GM12872 (cell line): Measurements from ENCODE around the gene CASTOR2.

Experiments
- TF ChIP-seq, protein P1 (sequence below): IDR thresholded peaks from 3 replicates; pipeline ENCODE4 v1.5.1; 2011; ENCODE audit warnings: low read depth, mild to moderate bottlenecking, low read length, moderate library complexity; ENCODE audit not compliant: insufficient read depth

Gene CASTOR2

DNA sequence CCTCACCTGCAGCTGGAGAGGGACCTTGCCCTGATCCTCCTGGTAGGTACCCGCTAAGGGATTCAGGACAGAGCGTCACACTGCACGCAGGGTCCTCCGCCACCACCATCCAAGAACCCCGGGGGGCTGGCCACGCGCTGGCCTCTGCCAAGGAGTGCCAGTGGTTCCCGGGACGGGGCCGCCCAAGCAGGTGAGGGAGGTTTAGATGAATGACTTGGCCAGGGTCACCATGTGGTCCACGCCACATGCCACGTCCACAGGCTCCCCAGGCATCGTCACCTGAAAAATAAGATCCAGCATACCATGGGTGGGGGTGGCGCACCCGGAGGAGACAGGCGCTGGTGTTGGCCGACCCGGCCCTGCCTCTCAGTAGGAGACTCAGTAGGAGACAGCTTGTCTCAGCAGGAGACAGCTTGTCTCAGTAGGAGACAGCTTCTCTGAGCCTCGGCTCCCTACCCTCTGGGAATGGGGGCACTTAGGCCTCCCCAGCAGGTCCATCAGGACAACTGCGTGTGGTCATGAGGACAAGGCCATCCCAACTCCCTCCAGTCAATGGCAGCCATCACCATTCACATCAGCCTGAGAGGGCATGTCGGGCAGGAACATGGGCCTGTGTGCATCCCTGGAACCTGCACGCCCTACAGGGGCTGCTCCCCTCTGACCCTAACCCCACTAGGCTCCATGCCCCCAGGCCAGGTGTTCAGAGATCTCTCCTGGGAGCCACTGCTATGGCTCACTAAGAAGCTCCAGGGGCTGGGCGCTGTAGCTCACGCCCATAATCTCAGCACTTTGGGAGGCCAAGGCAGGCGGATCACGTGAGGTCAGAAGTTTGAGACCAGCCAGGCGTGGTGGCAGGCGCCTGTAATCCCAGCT lies 78.6 kb downstream of the CASTOR2 start:
- TF ChIP-seq, protein P1, sequence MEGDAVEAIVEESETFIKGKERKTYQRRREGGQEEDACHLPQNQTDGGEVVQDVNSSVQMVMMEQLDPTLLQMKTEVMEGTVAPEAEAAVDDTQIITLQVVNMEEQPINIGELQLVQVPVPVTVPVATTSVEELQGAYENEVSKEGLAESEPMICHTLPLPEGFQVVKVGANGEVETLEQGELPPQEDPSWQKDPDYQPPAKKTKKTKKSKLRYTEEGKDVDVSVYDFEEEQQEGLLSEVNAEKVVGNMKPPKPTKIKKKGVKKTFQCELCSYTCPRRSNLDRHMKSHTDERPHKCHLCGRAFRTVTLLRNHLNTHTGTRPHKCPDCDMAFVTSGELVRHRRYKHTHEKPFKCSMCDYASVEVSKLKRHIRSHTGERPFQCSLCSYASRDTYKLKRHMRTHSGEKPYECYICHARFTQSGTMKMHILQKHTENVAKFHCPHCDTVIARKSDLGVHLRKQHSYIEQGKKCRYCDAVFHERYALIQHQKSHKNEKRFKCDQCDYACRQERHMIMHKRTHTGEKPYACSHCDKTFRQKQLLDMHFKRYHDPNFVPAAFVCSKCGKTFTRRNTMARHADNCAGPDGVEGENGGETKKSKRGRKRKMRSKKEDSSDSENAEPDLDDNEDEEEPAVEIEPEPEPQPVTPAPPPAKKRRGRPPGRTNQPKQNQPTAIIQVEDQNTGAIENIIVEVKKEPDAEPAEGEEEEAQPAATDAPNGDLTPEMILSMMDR, result no peak

DNA sequence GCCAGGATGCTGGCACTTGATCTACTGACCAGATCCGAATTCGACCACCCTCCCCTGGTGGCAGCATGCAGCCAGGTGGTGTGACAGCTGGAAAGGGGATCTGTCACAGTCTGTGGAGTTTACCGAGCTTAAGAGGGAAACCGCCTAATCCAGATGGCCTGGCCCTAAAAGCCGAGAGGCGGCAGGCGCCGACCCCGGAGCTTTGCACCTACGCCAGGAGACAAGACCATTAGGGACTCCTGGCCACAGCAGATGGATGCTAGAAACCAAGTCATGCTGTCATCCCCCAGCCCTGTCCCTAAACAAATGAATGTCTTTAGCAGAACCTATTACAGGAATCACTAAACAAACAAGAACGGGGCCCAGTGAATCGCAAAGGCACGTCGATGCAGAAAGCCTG lies 81.4 kb downstream of the CASTOR2 start:
- TF ChIP-seq, protein P1, result no peak

DNA sequence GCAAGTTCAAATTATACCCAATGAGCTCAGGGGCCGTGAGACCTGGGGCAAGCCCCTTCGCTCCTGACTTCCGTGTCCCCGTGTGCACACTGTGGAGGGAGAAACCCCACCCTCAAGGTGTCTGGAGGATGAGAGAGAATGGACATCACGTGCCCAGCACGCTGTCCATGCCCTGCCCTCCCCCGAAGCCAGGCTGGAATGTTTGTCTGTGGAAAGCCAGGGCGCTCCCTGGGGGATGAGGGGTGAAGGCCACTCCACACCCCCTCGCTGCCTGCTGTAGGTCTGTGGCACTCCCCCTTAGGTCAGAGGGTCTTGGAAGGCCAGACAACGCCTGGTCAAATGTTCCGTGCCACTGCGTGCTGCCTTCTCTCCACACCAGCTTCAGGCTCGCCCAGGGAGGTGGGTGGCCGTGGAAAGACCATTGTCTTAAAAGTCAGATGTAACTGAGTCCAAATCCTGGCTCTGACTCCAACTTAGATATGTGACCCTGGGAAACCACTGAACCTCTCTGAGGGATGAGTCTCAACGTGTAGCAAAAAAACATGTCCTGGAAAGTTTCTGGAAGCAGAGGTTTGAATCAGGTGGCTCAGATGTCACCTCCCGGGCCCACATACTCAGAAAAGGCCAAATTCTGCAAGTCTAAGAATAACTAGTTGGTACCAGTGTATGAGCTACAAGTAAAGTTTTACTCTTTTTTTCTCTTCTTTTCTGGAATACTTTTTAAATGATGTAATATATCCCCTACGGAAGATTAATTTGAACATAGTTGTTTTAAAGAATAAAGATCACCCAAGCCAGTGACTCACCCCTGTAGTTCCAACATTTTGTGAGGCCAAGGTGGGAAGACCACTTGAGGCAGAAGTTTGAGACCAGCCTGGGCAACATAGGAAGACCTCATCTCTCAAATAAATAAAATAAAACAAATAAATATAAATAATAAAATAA lies 84.2 kb downstream of the CASTOR2 start:
- TF ChIP-seq, protein P1, result no peak

DNA sequence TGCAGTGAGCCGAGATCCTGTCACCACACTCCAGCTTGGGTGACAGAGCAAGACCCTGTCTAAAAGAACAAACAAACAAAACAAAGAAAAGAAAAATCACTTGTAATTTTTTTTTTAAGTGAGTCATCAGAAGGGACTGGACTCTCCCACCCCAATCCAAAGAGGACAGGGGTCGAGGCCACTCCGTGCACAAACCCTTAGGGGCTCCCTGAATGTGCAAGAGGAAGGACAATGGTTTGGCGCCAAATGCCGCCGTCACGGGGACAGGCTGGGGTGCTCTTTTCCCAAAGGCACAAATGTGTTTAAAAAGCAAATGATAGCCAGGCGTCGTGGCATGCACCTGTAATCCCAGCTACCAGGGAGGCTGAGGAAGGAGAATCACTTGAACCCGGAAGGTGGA lies 85.3 kb downstream of the CASTOR2 start:
- TF ChIP-seq, protein P1, result no peak

DNA sequence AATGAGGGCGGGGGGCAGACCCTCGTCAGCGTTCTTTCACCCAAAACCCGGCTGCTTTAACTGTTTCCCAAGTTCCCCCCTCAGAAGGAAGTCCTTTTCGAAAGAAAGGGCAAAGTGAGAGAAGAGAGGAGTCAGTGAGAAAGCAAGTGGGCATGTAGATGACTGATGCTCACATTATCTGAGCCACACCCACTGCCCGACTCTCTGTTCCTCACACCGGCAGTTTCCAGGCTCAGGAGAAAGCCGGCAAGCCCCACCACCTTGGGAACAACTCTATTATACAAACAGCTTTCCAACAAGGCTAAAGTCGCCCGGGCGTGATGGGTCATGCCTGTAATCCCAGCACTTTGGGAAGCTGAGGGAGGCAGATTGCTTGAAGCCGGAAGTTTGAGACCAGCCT lies 86.0 kb downstream of the CASTOR2 start:
- TF ChIP-seq, protein P1, result no peak

DNA sequence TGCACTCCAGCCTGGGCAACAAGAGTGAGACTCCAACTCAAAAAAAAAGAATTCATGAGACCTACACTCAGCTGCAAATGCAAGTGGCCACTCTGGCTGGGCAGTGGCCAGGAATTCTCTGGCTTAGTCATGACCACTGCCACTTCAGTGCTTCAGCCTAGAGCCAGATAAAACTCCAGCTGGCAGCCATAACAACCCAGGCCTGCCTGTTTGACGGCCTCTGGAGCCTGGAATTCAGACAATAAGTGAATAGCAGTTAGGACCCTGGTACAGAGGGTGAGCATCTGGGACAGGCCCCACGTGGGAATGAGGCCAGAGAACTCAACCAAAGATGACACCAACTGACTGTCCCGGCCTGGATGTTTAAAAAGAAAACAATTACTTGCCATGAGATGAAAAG lies 90.2 kb downstream of the CASTOR2 start:
- TF ChIP-seq, protein P1, result no peak

DNA sequence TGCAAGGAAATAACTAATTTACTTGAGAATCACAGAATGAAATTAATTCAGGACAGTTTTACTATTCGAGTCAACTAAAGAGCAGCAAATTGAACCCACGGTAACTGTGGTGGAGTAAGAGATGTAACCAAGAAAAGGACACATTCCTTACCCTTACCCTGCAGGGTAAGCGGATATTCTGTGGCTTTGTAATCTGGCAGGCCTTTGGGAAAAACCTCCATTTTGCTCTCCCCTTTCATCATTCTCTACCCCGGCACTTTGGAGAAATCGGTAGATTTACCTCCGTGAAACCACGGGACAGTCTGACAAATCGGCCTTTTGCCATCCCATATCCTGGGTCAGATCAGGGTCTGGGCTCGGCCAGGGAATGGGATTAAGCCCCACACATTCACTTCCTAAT lies 90.7 kb downstream of the CASTOR2 start:
- TF ChIP-seq, protein P1, result no peak
